Panc1 (cell line): ENCODE data around the gene IL1RAPL1.

Experiments used
- CTCF ChIP-seq: fragments of 450-650 bp; IDR thresholded peaks from 2 replicates; pipeline ENCODE4 v1.5.1; 2017; ENCODE audit warnings: mild to moderate bottlenecking
- POLR2AphosphoS5 ChIP-seq: IDR thresholded peaks from 2 replicates; pipeline ENCODE4 v1.6.1; 2012; ENCODE audit warnings: mild to moderate bottlenecking, low read depth, low read length, moderate library complexity
- REST ChIP-seq, 2 experiments: IDR thresholded peaks; 2 replicates each; pipeline ENCODE4 v1.6.1; 2011 to 2012; ENCODE audit warnings: low read depth in 2 of 2, control low read depth in 1 of 2, low read length in 1 of 2, mild to moderate bottlenecking in 1 of 2, moderate library complexity in 1 of 2; ENCODE audit not compliant: insufficient read depth in 1 of 2
- SIN3A ChIP-seq: IDR thresholded peaks from 2 replicates; pipeline ENCODE4 v1.6.1; 2012; ENCODE audit warnings: low read depth, mild to moderate bottlenecking, low read length, moderate library complexity, borderline replicate concordance; ENCODE audit not compliant: insufficient read depth

GRCh38 chrX:29867971-29868370 is 1280.7 kb downstream of the IL1RAPL1 start:
- TF ChIP-seq CTCF: no peak
- no peak for TF ChIP-seq REST (IDR thresholded peaks at IDR 0.05; ENCODE audit: insufficient read depth in 1 of 2, low read depth in 2 of 2, low read length in 1 of 2)
- no peak for TF ChIP-seq SIN3A
- TF ChIP-seq POLR2AphosphoS5: no peak
